Activated naive CD8-positive, alpha-beta T cell treated with anti-CD3 and anti-CD28 coated beads for 36 hours (primary cell): ENCODE data around the gene RASA3. TPM values are rescaled to one million over a fixed set of nuclear protein-coding genes. Genes with fewer than 3 reads are reported as not detected.
"Not testable (repeated sequence)": the region's sequence is repeated elsewhere in the genome, so short reads cannot be mapped to it uniquely, and the experiment has no call there.

ENCODE experiments used
- DNase-seq: peaks from one replicate; pipeline ENCODE4 v3.0.0; 2021
- H3K27ac Mint-ChIP-seq: one replicate; pipeline ENCODE4 v1.8.0; 2022; ENCODE audit warnings: mild to moderate bottlenecking, moderate library complexity, mixed read lengths
- H3K27me3 Mint-ChIP-seq: one replicate; pipeline ENCODE4 v1.8.0; 2022; ENCODE audit warnings: mild to moderate bottlenecking, mixed read lengths
- H3K36me3 Mint-ChIP-seq: one replicate; pipeline ENCODE4 v1.8.0; 2021; ENCODE audit warnings: mild to moderate bottlenecking, mixed read lengths
- H3K4me1 Mint-ChIP-seq: one replicate; pipeline ENCODE4 v1.8.0; 2021; ENCODE audit warnings: mixed read lengths
- H3K4me3 Mint-ChIP-seq: one replicate; pipeline ENCODE4 v1.8.0; 2022; ENCODE audit warnings: mild to moderate bottlenecking, moderate library complexity, mixed read lengths
- H3K9me3 Mint-ChIP-seq: one replicate; pipeline ENCODE4 v1.8.0; 2022; ENCODE audit warnings: mixed read lengths
- total RNA-seq, 2 experiments: library from RNA; stranded (reverse); gene quantifications; one replicate each; pipeline ENCODE4 v1.2.3, GENCODE V29; 2021

Gene RASA3
- total RNA-seq, 2 experiments from 2014 or later: 25.6 to 26.5 TPM

DNA sequence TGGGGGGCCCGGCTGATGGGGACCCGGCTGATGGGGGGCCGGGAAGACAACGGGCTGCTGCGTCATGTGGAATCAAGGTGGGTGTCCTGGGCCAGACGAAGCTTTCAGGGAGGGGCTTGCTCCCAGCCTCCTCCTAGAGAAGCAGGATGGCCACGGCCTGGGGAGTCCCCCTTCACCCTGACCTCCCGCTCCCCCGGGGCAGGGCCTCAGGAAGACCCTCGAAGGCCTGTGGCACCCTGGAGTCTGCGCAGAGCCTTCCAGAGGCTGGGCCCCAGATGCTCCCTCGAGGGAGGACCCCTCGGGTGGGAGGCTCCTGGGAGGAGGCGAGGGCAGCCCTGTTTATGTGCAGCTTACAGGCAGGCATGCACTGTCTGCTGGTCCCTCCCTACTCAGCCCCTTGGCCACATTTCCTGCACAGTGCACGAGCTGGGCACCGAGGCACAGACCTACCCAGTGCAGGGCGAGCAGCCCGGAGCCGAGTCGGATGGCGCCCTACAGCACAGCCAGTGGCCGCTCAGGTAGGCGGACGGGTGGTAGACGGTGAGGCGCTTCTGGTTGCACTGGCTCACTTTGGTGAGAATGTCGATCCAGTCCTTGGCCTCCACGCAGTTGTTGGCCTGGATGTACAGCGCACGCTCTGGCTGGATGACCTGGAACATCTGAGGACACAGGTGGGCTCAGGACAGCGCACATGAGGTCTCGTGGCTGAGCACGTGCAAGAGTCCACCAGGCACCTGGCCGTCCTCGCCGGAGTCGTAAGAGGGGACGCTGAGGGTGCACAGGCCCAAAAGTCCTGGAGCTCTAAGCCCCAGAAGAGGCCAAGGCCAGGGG, 136.1 kb downstream of the RASA3 start:
- Mint-ChIP-seq H3K36me3 (peaks cover 10% of the 10 kb centered on the region), H3K4me1 (no peaks in the 10 kb centered on the region), H3K27ac (no peak overlapping the region), H3K4me3 (no peak overlapping the region), H3K9me3 (no peaks in the 10 kb centered on the region), H3K27me3 (no peaks in the 10 kb centered on the region)
- DNase-seq: no peak

DNA sequence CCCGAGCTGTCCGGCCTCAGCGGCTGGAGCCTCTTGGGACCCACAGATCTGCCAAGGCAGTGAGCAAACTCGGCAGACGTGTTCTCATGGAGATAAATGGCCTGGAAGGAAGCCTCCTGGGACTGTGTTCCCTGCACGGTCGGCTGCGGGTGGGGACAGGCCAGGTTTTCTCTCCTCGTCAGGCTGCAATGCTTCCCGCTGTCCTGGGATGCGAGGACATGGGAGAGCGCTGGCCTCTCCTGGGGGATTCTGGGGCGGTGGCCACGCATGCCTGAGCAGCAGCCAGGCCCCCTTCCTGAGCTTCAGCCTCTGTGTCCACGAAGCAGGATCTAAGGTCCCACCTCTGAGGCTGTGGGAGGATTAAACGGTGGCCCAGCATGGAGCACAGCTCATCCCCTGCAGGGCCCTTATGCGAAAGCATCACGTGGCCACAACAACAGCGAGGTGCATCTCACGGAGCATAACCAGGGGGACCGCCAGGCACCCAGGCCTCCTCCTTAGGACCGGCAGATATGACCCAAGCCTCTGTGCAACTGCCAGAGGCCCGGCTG, 137.3 kb downstream of the RASA3 start:
- DNase-seq: no peak
- Mint-ChIP-seq H3K27me3 (no peaks in the 10 kb centered on the region), H3K4me1 (no peaks in the 10 kb centered on the region), H3K4me3 (no peak overlapping the region), H3K36me3 (peaks cover 16% of the 10 kb centered on the region), H3K9me3 (no peaks in the 10 kb centered on the region), H3K27ac (no peak overlapping the region)

DNA sequence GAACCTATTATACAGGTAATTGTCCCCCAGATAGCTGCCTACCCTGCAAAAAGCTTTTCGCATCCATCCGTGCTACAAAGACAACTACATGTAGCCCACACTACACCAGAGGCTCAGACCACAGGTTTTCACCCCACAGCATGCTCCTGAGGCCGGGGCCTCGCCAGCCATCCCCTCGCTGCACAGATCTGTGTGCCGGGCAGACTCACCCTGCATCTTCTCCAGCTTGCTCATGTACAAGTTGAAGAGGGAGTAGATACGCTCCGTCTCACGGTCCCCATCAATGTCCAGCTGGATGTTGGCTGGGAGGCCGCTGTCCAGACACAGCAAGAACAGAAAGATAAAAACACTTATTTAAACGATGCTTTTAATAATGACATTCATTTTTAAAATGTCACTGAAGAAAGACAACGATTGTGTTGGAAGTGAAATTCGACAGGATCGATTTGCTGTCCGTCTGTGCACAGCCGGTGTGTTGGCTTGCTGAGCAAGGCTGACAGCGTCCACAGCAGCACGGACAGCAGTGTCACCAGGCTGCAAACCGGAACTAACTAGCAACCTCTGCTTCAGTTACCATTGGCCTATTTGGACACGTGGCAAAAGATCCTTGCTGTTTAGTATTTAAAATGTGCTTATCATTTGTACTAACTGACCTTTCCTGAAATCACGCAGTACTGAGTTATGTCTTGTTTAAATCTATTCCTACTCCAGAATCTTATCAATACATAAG, 140.0 kb downstream of the RASA3 start:
- peaks cover 4% of the 10 kb centered on the region for H3K9me3 Mint-ChIP-seq
- H3K4me3 Mint-ChIP-seq: no peak overlapping the region
- peaks cover 30% of the 10 kb centered on the region for H3K36me3 Mint-ChIP-seq
- DNase-seq: no peak
- no peaks in the 10 kb centered on the region for H3K27me3 Mint-ChIP-seq
- no peak overlapping the region for H3K27ac Mint-ChIP-seq
- peaks cover 3% of the 10 kb centered on the region for H3K4me1 Mint-ChIP-seq

DNA sequence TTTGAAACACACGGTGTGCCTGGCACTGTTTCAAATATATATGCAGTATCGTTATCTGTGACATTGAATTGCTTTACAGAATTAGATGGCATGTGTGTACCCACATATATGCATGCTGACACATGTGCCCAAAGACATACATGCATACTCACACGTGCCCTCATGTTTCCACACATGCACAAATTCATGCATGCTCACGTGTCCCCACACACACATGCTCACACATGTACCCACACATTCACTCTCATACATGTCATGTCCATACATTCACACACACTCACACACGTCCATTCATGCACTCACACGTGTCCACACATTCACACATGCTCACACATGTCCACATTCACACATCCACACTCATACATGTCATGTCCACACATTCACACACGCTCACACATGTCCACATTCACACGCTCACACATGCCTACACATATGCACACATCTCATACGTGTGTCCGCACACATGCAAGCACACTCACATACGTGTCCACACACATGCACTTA, 140.7 kb downstream of the RASA3 start:
- Mint-ChIP-seq H3K9me3 (peaks cover 4% of the 10 kb centered on the region), H3K36me3 (peaks cover 30% of the 10 kb centered on the region), H3K27ac (no peak overlapping the region), H3K27me3 (no peaks in the 10 kb centered on the region), H3K4me1 (peaks cover 3% of the 10 kb centered on the region), H3K4me3 (no peak overlapping the region)
- DNase-seq: no peak

DNA sequence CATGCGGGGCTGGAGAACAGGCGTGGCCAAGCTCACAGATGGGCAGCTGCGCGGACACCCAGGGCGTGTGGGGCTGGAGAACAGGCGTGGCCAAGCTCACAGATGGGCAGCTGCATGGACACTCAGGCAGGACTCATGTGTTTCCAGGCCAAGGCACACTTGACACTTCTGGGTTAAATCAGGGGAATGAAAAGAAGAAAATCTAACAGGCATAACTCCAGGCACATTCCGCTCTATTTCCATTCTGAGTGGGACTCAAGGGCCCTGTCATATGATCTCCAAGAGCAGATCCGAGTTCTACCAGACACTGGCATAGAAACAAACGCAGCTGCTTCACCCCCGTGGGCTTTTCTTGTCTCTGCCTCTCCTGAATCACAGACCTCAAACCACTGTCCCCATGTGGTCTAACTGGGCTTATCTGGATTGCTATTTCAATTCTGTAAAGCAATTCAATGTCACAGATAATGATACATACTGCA, 141.2 kb downstream of the RASA3 start:
- H3K27me3 Mint-ChIP-seq: no peaks in the 10 kb centered on the region
- H3K36me3 Mint-ChIP-seq: peaks cover 30% of the 10 kb centered on the region
- no peak overlapping the region for H3K4me3 Mint-ChIP-seq
- no peak overlapping the region for H3K27ac Mint-ChIP-seq
- no peak for DNase-seq
- H3K9me3 Mint-ChIP-seq: peaks cover 4% of the 10 kb centered on the region
- peaks cover 3% of the 10 kb centered on the region for H3K4me1 Mint-ChIP-seq

DNA sequence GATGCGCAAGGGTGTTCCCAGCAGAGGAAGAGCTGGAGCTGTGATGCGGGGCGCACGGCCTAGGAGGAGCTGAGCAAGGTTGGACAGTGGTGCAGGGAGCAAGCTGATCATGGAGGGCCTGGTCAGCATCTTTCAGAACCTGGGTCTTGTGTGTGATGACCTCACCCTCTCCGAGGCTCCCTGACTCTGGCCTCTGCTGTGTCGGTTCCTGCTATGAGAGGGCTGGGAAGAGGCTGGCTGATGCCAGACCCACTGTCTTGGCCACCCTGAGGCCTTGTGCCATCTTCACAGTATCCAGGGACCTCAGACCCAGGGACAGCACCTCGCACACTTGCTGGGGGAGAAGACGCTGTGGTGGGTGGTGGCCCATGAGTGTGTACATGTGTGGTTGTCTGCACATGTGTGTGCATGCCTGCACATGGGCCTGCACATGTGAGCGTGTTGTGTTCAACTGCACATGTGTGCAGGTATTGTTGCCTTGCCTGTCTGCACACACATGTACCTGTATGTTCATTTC, 142.0 kb downstream of the RASA3 start:
- peak overlapping the region; percentile 62 for H3K27ac Mint-ChIP-seq

DNA sequence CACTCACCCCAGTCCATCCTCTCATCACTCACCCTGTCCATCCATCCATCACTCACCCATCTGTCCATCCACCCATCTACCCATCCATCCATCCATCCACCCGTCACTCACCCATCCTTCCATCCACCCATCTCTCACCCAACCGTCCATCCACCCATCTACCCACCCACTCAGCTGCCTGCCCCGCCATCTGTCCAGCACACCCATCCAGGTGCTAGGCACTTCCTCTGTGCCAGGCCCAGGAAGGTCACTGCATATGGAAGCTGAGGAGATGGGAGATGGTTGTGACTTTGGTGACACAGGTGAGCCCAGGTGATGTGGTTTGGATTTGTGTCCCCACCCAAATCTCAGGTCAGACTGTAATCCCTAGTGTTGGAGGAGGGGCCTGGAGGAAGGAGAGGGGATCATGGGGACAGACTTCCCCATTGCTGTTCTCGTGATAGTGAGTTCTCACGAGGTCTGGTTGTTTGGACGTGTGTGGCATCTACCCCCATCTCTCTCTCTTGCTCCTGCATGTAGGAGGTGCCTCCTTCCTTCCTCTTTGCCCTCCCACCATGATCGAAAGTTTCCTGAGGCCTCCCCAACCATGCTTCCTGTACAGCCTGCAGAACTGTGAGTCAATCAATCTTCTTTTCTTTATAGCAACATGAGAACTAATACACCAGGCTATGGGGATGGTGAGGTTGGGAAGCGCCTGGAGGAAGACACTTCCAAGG, 142.7 kb downstream of the RASA3 start:
- Mint-ChIP-seq H3K36me3 (peaks cover 30% of the 10 kb centered on the region), H3K9me3 (peaks cover 4% of the 10 kb centered on the region), H3K4me1 (peaks cover 3% of the 10 kb centered on the region), H3K4me3 (no peak overlapping the region), H3K27me3 (no peaks in the 10 kb centered on the region), H3K27ac (peak overlapping the region; percentile 62)
- no peak for DNase-seq

More for the DNA sequence above, 142.0 kb downstream of the RASA3 start:
- no peaks in the 10 kb centered on the region for H3K27me3 Mint-ChIP-seq
- no peak for DNase-seq
- H3K9me3 Mint-ChIP-seq: peaks cover 4% of the 10 kb centered on the region
- peaks cover 30% of the 10 kb centered on the region for H3K36me3 Mint-ChIP-seq
- no peak overlapping the region for H3K4me3 Mint-ChIP-seq
- peaks cover 3% of the 10 kb centered on the region for H3K4me1 Mint-ChIP-seq

DNA sequence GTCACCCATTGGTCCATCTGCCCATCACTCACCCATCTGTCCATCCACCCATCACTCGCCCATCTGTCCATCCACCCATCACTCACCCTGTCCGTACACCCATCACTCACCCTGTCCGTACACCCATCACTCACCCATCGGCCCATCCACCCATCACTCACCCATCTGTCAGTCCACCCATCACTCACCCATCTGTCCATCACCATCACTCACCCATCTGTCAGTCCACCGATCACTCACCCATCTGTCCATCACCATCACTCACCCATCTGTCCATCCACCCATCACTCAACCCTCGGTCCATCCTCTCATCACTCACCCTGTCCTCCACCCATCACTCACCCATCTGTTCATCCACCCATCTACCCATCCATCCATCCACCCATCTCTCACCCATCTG, 143.6 kb downstream of the RASA3 start:
- H3K27ac Mint-ChIP-seq, H3K9me3 Mint-ChIP-seq, DNase-seq, H3K4me3 Mint-ChIP-seq, H3K4me1 Mint-ChIP-seq, H3K27me3 Mint-ChIP-seq: not testable (repeated sequence)
- H3K36me3 Mint-ChIP-seq: peaks cover 35% of the 10 kb centered on the region

DNA sequence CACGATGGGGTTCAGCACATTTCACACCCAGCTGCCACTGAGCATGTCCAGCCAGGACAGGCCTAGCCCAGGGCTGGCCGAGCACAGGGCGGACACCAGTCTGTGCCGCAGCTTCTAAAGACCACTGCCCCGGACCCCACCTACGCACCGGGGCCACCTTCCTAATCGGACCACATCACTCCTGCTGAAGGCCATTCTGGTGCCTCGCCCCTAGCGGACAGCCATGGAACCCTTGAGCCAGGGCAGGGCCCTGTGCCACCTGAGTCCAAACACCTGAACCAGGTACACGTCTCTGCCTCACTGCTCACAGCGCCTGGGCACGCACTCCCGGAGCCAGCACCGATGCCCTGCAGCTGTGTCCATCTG, 150.1 kb downstream of the RASA3 start:
- peaks cover 22% of the 10 kb centered on the region for H3K36me3 Mint-ChIP-seq
- H3K27ac Mint-ChIP-seq: no peak overlapping the region
- H3K4me1 Mint-ChIP-seq: no peaks in the 10 kb centered on the region
- no peak for DNase-seq
- H3K27me3 Mint-ChIP-seq: no peaks in the 10 kb centered on the region
- no peaks in the 10 kb centered on the region for H3K9me3 Mint-ChIP-seq
- H3K4me3 Mint-ChIP-seq: no peak overlapping the region

DNA sequence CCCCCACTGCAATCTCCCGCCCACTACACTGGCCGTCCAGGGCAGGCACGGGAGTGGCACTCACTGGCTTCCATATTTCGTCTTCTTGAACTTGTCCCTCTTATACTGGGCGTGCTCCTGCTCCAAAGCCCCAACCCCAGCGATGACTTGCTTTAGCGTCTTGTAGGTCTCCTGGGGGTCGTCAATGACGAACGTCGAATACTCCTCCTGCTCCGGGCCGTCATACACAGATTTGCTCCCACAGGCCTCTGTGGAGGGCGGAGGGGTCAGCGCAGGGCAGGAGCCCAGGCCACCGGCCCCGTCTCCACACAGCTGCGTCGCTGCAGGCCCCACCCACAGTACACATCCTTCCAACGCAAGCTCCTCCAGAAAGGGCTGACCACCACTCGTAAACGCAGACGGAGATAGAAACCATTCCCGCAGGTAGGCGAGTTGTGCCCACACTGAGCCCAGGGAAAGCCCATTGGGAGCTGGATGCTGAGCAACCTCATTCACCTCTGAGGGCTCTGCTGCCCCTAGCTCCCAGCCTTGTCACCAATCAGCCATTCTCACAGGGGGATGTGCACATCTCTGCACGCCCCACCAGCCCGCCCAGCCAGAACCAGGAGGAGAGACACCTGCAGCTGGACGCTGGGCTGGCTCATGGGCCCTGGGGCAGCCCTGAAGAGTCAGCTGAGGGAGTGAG, 150.7 kb downstream of the RASA3 start:
- Mint-ChIP-seq H3K4me3 (no peak overlapping the region), H3K9me3 (no peaks in the 10 kb centered on the region), H3K27me3 (no peaks in the 10 kb centered on the region), H3K36me3 (peaks cover 25% of the 10 kb centered on the region), H3K27ac (no peak overlapping the region), H3K4me1 (no peaks in the 10 kb centered on the region)
- DNase-seq: no peak

DNA sequence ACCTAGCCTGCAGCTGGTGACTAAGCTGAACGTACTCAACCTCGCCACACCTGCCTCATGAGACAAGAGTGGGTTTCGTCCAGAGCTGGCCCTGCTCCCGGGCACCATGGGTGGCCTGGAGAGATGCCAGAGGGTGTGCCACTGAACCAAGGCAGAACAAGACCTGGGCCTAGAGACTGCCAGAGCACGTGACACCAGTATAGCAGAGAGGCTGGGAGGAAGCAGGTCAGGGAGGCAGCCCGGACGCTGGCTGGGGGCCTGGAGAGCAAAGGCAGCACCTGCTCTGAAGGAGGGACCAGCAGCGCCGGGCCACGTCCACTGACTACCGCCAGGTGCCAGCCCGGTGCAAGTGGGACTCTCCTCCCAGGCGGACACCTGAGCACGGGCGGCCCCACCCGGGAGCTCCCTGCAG, 151.2 kb downstream of the RASA3 start:
- no peak overlapping the region for H3K4me3 Mint-ChIP-seq
- no peaks in the 10 kb centered on the region for H3K9me3 Mint-ChIP-seq
- H3K27me3 Mint-ChIP-seq: no peaks in the 10 kb centered on the region
- H3K36me3 Mint-ChIP-seq: peaks cover 25% of the 10 kb centered on the region
- no peaks in the 10 kb centered on the region for H3K4me1 Mint-ChIP-seq
- no peak for DNase-seq
- no peak overlapping the region for H3K27ac Mint-ChIP-seq

DNA sequence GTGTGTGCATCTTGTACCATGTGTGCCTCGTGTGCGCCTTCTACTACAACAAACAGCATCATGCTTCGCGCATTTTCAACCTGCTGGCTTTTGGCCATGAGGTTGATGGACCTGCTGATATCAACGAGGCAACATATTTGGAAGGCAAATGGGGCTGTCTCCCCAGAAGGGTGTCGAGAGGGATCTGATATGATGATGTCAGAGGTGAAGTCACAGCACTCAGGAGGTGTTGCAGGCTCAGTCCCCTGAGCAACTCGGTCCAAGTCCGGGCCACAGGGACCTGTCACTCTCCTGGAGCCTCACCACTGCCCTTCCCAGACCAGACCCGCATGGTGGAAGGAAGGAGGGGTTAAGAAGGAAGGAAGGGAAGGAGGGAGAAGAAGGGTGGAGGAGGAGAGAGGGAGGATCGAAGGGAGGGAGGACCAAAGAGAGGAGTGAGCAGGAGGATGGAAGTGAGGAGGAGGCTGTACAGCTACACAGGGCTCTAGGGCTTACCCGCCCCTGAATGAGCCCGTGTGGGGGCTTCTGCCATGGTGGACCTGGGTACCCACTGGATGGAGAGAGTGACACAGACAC, 151.8 kb downstream of the RASA3 start:
- peaks cover 27% of the 10 kb centered on the region for H3K36me3 Mint-ChIP-seq
- no peaks in the 10 kb centered on the region for H3K4me1 Mint-ChIP-seq
- peak overlapping the region; percentile 17 for H3K27ac Mint-ChIP-seq
- no peak overlapping the region for H3K4me3 Mint-ChIP-seq
- DNase-seq: no peak
- H3K27me3 Mint-ChIP-seq: no peaks in the 10 kb centered on the region
- no peaks in the 10 kb centered on the region for H3K9me3 Mint-ChIP-seq

DNA sequence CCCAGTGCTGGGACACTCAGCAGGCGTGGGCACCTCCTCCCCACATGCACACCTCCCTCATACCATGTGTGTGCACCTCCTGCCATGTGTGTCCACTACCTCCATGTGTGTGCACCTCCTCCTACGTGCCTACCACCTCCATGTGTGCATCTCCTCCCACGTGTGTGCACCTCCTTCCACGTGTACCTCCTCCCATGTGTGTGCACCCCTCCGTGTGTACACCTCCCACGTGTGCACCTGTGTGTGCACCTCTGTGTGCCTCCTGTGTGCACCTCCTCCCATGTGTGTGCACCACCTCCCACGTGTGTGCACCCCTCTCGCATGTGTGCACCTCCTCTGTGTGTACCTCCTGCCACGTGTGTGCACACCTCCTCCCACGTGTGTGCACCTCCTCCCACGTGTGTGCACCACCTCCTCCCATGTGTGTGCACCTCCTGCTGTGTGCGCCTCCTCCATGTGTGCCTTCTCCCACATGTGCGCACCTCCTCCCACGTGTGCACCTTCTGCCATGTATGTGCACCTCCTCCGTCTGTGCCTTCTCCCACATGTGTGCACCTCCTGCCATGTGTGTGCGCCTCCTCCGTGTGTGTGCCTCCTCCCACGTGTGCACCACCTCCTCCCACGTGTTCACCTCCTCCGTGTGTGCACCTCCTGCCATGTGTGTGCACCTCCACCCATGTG, 152.5 kb downstream of the RASA3 start:
- H3K36me3 Mint-ChIP-seq: peaks cover 27% of the 10 kb centered on the region
- H3K9me3 Mint-ChIP-seq: no peaks in the 10 kb centered on the region
- H3K27me3 Mint-ChIP-seq: no peaks in the 10 kb centered on the region
- DNase-seq: no peak
- no peaks in the 10 kb centered on the region for H3K4me1 Mint-ChIP-seq
- H3K4me3 Mint-ChIP-seq: no peak overlapping the region
- H3K27ac Mint-ChIP-seq: no peak overlapping the region
